ENCODE results near the gene FBRS.

DNA sequence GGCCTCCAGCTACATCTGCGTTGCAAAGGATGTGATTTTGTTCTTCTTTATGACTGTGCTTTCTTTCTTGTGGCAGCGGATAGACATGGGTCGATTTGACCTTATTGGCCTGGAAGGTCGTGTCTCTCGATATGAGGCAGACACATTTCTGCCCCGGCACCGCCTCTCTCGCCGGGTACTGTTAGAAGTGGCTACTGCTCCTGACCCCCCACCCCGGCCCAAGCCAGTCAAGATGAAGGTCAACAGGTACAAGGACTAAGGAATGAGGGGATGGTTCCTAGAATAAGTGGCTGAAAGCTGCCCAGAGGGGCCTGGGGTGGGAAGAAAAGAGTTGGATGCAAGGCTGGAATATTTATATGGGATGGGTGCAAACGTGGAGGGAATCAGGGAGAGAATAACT lies 61.9 kb downstream of the FBRS start:
- TF ChIP-seq YY1 (IDR thresholded peaks at IDR 0.05; ENCODE audit: low read depth) (no peak), EP300 (IDR thresholded peaks at IDR 0.05; ENCODE audit: borderline replicate concordance) (no peak), CEBPB (IDR thresholded peaks at IDR 0.05) (no peak), EGR1 (IDR thresholded peaks at IDR 0.05) (no peak), TAF1 (IDR thresholded peaks at IDR 0.05; ENCODE audit: low read depth) (no peak)
- TF ChIP-seq, protein P1, sequence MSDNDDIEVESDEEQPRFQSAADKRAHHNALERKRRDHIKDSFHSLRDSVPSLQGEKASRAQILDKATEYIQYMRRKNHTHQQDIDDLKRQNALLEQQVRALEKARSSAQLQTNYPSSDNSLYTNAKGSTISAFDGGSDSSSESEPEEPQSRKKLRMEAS (IDR thresholded peaks at IDR 0.05): no peak

Data from Ishikawa (cell line).